K562 (cell line): ENCODE data around the gene BSDC1. TPM values are rescaled to one million over a fixed set of nuclear protein-coding genes. Genes with fewer than 3 reads are reported as not detected.
A peak's percentile ranks its signal among the peaks of the same experiment; 100 is the strongest.

Experiments
- AFF1 ChIP-seq, 2 experiments: fragments of 450-650 bp; IDR thresholded peaks; 2 replicates each; pipeline ENCODE4 v1.6.1; 2018; ENCODE audit warnings: mild to moderate bottlenecking in 2 of 2, low read depth in 1 of 2; ENCODE audit not compliant: partially characterized antibody in 2 of 2
- CBX1 ChIP-seq: sonication (generic); IDR thresholded peaks from 2 replicates; pipeline ENCODE4 v1.6.1; 2016; ENCODE audit warnings: antibody characterized with exemption, low read depth, mild to moderate bottlenecking
- CXXC5 ChIP-seq: fragments of 250-450 bp; sonication (Bioruptor Pico); IDR thresholded peaks from 2 replicates; pipeline ENCODE4 v1.8.0; 2022; ENCODE audit warnings: inconsistent platforms, mild to moderate bottlenecking, moderate library complexity
- E2F6 ChIP-seq, 2 experiments: IDR thresholded peaks; 2 replicates each; pipeline ENCODE4 v1.6.1; 2011; ENCODE audit warnings: borderline replicate concordance in 1 of 2, control low read depth in 1 of 2, low read depth in 1 of 2, low read length in 1 of 2, mild to moderate bottlenecking in 1 of 2, mixed read lengths in 1 of 2, moderate library complexity in 1 of 2; ENCODE audit not compliant: insufficient read depth in 1 of 2, insufficient read length in 1 of 2, poor library complexity in 1 of 2, severe bottlenecking in 1 of 2; ENCODE audit errors: extremely low read depth in 1 of 2
- ETV1 ChIP-seq: fragments of 450-650 bp; conservative IDR thresholded peaks from 2 replicates; pipeline ENCODE4 v1.6.1; 2016; ENCODE audit warnings: missing genetic modification characterization, control low read depth, low read depth, missing compliant biosample characterization
- KDM5B ChIP-seq: fragments of 200-600 bp; sonication (generic); IDR thresholded peaks from 2 replicates; pipeline ENCODE4 v1.6.1; 2012; ENCODE audit warnings: low read depth, mild to moderate bottlenecking, moderate library complexity, low read length, control low read depth, inconsistent platforms; ENCODE audit not compliant: insufficient replicate concordance
- MBD1 ChIP-seq: fragments of 250-450 bp; sonication (Bioruptor Pico); IDR thresholded peaks from 2 replicates; pipeline ENCODE4 v1.8.0; 2022; ENCODE audit warnings: inconsistent platforms
- RBM34 ChIP-seq: fragments of 200-400 bp; formaldehyde crosslinking; IDR thresholded peaks from 2 replicates; pipeline ENCODE4 v1.6.1; 2018; ENCODE audit warnings: low read length, borderline replicate concordance; ENCODE audit not compliant: insufficient read depth
- RUNX1 ChIP-seq: sonication (generic); IDR thresholded peaks from 2 replicates; pipeline ENCODE4 v1.6.1; 2016; ENCODE audit warnings: antibody characterized with exemption, low read depth
- SAP30 ChIP-seq: fragments of 200-600 bp; sonication (generic); IDR thresholded peaks from 2 replicates; pipeline ENCODE4 v1.6.1; 2012; ENCODE audit warnings: borderline replicate concordance, low read depth, mild to moderate bottlenecking, moderate library complexity, low read length, control low read depth, inconsistent platforms; ENCODE audit not compliant: insufficient read depth, poor library complexity, severe bottlenecking
- SRSF9 ChIP-seq: fragments of 200-400 bp; formaldehyde crosslinking; IDR thresholded peaks from 2 replicates; pipeline ENCODE4 v1.6.1; 2017; ENCODE audit warnings: low read depth, low read length, borderline replicate concordance
- STAG1 ChIP-seq: sonication (generic); formaldehyde crosslinking; IDR thresholded peaks from 2 replicates; pipeline ENCODE4 v1.5.0; 2020; ENCODE audit warnings: missing genetic modification reagents, borderline replicate concordance
- TFAM ChIP-seq: fragments of 250-450 bp; sonication (Bioruptor Pico); conservative IDR thresholded peaks from 2 replicates; pipeline ENCODE4 v1.5.0; 2021; ENCODE audit warnings: mild to moderate bottlenecking, moderate library complexity
- THRA ChIP-seq: fragments of 450-650 bp; IDR thresholded peaks from 2 replicates; pipeline ENCODE4 v1.6.1; 2017; ENCODE audit warnings: mild to moderate bottlenecking, moderate library complexity
- ZBTB7A ChIP-seq: IDR thresholded peaks from 2 replicates; pipeline ENCODE4 v1.6.1; 2011; ENCODE audit warnings: low read depth, mild to moderate bottlenecking, low read length, moderate library complexity, borderline replicate concordance; ENCODE audit not compliant: control insufficient read depth
- ZNF263 ChIP-seq: sonication (generic); formaldehyde crosslinking; IDR thresholded peaks from 2 replicates; pipeline ENCODE4 v1.8.0; 2022; ENCODE audit warnings: mild to moderate bottlenecking, missing genetic modification reagents, borderline replicate concordance
- polyA plus RNA-seq, 8 experiments: library from polyadenylated mRNA; depleted of rRNA in 4 of 8; stranded (reverse) in 5 of 8; unstranded in 3 of 8; fragments of >200 nt; fragmentation: Nextera tagmentation in 2 of 8; fragmentation: Illumina TruSeq in 1 of 8; extraction: Ambion mirVana in 2 of 8; extraction: Trizol in 1 of 8; gene quantifications; 2 replicates each; pipeline versions ENCODE4 v1.2.1 to v1.2.3, GENCODE V29; 2011 to 2014; ENCODE audit warnings: inconsistent platforms in 1 of 8, missing spikeins in 1 of 8
- total RNA-seq, 7 experiments: library from RNA; depleted of rRNA in 6 of 7; stranded (reverse); fragments of >200 nt in 6 of 7; fragmentation: Illumina TruSeq in 2 of 7; extraction: Trizol in 2 of 7; gene quantifications; 2 replicates each; pipeline versions ENCODE4 v1.2.1 to v1.2.3, GENCODE V29; 2011 to 2021; ENCODE audit warnings: low replicate concordance in 1 of 7

Gene BSDC1
- total and polyA plus RNA-seq, 9 of the 15 experiments (the other 6 are each of a cell fraction or from before 2014, with no cell fraction given): 10.2 to 96.8 (median 73.1) TPM

GRCh38 chr1:32390904-32391870 is 3.1 kb downstream of the BSDC1 start (continued):
- no peak for TF ChIP-seq E2F6 (IDR thresholded peaks at IDR 0.05; ENCODE audit: borderline replicate concordance in 1 of 2, extremely low read depth in 1 of 2, insufficient read depth in 1 of 2, insufficient read length in 1 of 2, low read depth in 1 of 2, low read length in 1 of 2, poor library complexity in 1 of 2, severe bottlenecking in 1 of 2)
- no peak for TF ChIP-seq STAG1
- TF ChIP-seq THRA: no peak
- TF ChIP-seq MBD1: no peak
- peak; percentile 95 for TF ChIP-seq CXXC5 (CRISPR knock-in tag)
- TF ChIP-seq ZBTB7A: no peak
- TF ChIP-seq SRSF9: no peak
- TF ChIP-seq AFF1 (IDR thresholded peaks at IDR 0.05; ENCODE audit: low read depth in 1 of 2, partially characterized antibody in 2 of 2): peak in 1 of 2 experiments; percentile 72
- TF ChIP-seq KDM5B: no peak
- no peak for TF ChIP-seq ETV1 (tag)
- TF ChIP-seq CBX1: no peak
- TF ChIP-seq RUNX1: peak; percentile 76; the same call in 1 of the 2 replicates
- TF ChIP-seq TFAM: no peak
- no peak; the same call in 1 of the 2 replicates for TF ChIP-seq ZNF263 (CRISPR knock-in tag)
- TF ChIP-seq RBM34: no peak
- TF ChIP-seq SAP30: no peak
